Measurements from ENCODE around the gene GNL1.

Gene GNL1

GRCh38 chr6:30491991-30492952 is 64.0 kb downstream of the GNL1 start:
- Histone ChIP-seq H3K27me3 (ENCODE audit: insufficient read depth, poor library complexity, severe bottlenecking) (no peaks in the 10 kb centered on the region), H3K27ac (replicated peaks) (no peak overlapping the region), H3K4me3 (replicated peaks; ENCODE audit: insufficient read depth, low read length) (no peak overlapping the region)
- TF ChIP-seq SPI1 (IDR thresholded peaks at IDR 0.05; ENCODE audit: borderline replicate concordance, low read depth) (no peak), GABPA (IDR thresholded peaks at IDR 0.05; ENCODE audit: low read depth) (no peak), POLR2AphosphoS5 (IDR thresholded peaks at IDR 0.05; ENCODE audit: low read depth) (no peak; the same call in 1 of the 2 replicates), CTCF (IDR thresholded peaks at IDR 0.05; ENCODE audit: insufficient read depth, low read length) (no peak), REST (IDR thresholded peaks at IDR 0.05; ENCODE audit: insufficient replicate concordance, low read depth) (no peak)
- no peak for DNase-seq (ENCODE audit: low read depth in 1 of 2, low spot score in 1 of 2)

Small RNA genes within 50 kb of the gene (microRNA-seq; reads per million reads assigned to microRNA genes)
- gene MIR877 = 82.9 reads per million, percentile 67 among the genes with 10 or more reads in this experiment
